K562 (cell line): ENCODE results near the gene NR2F2. TPM values are rescaled to one million over a fixed set of nuclear protein-coding genes. Genes with fewer than 3 reads are reported as not detected.

Source experiments
- BHLHE40 ChIP-seq: IDR thresholded peaks from 2 replicates; pipeline ENCODE4 v1.6.1; 2011; ENCODE audit warnings: low read length, improper control_type of control experiment
- BRD9 ChIP-seq: fragments of 450-650 bp; IDR thresholded peaks from 2 replicates; pipeline ENCODE4 v1.6.1; 2018; ENCODE audit warnings: low read depth; ENCODE audit not compliant: partially characterized antibody
- DNMT1 ChIP-seq: fragments of 450-650 bp; IDR thresholded peaks from 2 replicates; pipeline ENCODE4 v1.6.1; 2016; ENCODE audit warnings: antibody characterized with exemption, mild to moderate bottlenecking
- GABPA ChIP-seq: fragments of 200-800 bp; sonication (Bioruptor generic); conservative IDR thresholded peaks from 2 replicates; pipeline ENCODE4 v1.6.1; 2016; ENCODE audit warnings: low read depth, missing genetic modification characterization, missing compliant biosample characterization
- GTF2A2 ChIP-seq: IDR thresholded peaks from 2 replicates; pipeline ENCODE4 v1.6.1; 2016; ENCODE audit warnings: mild to moderate bottlenecking, missing genetic modification characterization, missing compliant biosample characterization
- KHSRP ChIP-seq: fragments of 450-650 bp; IDR thresholded peaks from 2 replicates; pipeline ENCODE4 v1.6.1; 2017
- TGIF2 ChIP-seq: sonication (generic); formaldehyde crosslinking; IDR thresholded peaks from 2 replicates; pipeline ENCODE4 v1.8.1; 2022; ENCODE audit warnings: mild to moderate bottlenecking, missing genetic modification reagents, moderate library complexity
- ZNF785 ChIP-seq: fragments of 250-450 bp; sonication (Bioruptor Pico); IDR thresholded peaks from 2 replicates; pipeline ENCODE4 v1.4.0; 2020; ENCODE audit warnings: mild to moderate bottlenecking
- polyA plus RNA-seq, 8 experiments: library from polyadenylated mRNA; depleted of rRNA in 4 of 8; stranded (reverse) in 5 of 8; unstranded in 3 of 8; fragments of >200 nt; fragmentation: Nextera tagmentation in 2 of 8; fragmentation: Illumina TruSeq in 1 of 8; extraction: Ambion mirVana in 2 of 8; extraction: Trizol in 1 of 8; gene quantifications; 2 replicates each; pipeline versions ENCODE4 v1.2.1 to v1.2.3, GENCODE V29; 2011 to 2014; ENCODE audit warnings: inconsistent platforms in 1 of 8, missing spikeins in 1 of 8
- total RNA-seq, 7 experiments: library from RNA; depleted of rRNA in 6 of 7; stranded (reverse); fragments of >200 nt in 6 of 7; fragmentation: Illumina TruSeq in 2 of 7; extraction: Trizol in 2 of 7; gene quantifications; 2 replicates each; pipeline versions ENCODE4 v1.2.1 to v1.2.3, GENCODE V29; 2011 to 2021; ENCODE audit warnings: low replicate concordance in 1 of 7
- TF ChIP-seq, protein P1 (sequence below), 3 experiments: IDR thresholded peaks in 2 of 3; conservative IDR thresholded peaks in 1 of 3; 2 replicates each; pipeline ENCODE4 v1.5.1; 2011 to 2012; ENCODE audit warnings: low read length in 3 of 3, mild to moderate bottlenecking in 3 of 3, control low read depth in 2 of 3, improper control_type of control experiment in 1 of 3, inconsistent platforms in 1 of 3, low read depth in 1 of 3, mixed read lengths in 1 of 3, moderate library complexity in 1 of 3; ENCODE audit not compliant: insufficient read depth in 2 of 3
- TF ChIP-seq, protein P2 (sequence below): fragments of 150-350 bp; IDR thresholded peaks from 2 replicates; pipeline ENCODE4 v1.6.1; 2014; ENCODE audit warnings: low read depth, mild to moderate bottlenecking, low read length, borderline replicate concordance
- TF ChIP-seq, protein P3 (sequence below): fragments of 250-450 bp; sonication (Bioruptor Pico); IDR thresholded peaks from 2 replicates; pipeline ENCODE4 v1.5.0; 2022; ENCODE audit warnings: mild to moderate bottlenecking
- TF ChIP-seq, protein P4 (sequence below): sonication (generic); formaldehyde crosslinking; IDR thresholded peaks from 2 replicates; pipeline ENCODE4 v1.8.1; 2023; ENCODE audit warnings: mild to moderate bottlenecking, missing genetic modification reagents, moderate library complexity
- TF ChIP-seq, protein P5 (sequence below): sonication (generic); formaldehyde crosslinking; IDR thresholded peaks from 2 replicates; pipeline ENCODE4 v1.8.1; 2023; ENCODE audit warnings: mild to moderate bottlenecking, missing genetic modification reagents
- TF ChIP-seq, protein P6 (sequence below): IDR thresholded peaks from 2 replicates; pipeline ENCODE4 v1.6.1; 2011; ENCODE audit not compliant: insufficient read length; ENCODE audit errors: extremely low read depth

Gene NR2F2
- total and polyA plus RNA-seq, 9 of the 15 experiments (the other 6 are each of a cell fraction or from before 2014, with no cell fraction given) = 6.0 to 51.8 (median 11.1) TPM

DNA sequence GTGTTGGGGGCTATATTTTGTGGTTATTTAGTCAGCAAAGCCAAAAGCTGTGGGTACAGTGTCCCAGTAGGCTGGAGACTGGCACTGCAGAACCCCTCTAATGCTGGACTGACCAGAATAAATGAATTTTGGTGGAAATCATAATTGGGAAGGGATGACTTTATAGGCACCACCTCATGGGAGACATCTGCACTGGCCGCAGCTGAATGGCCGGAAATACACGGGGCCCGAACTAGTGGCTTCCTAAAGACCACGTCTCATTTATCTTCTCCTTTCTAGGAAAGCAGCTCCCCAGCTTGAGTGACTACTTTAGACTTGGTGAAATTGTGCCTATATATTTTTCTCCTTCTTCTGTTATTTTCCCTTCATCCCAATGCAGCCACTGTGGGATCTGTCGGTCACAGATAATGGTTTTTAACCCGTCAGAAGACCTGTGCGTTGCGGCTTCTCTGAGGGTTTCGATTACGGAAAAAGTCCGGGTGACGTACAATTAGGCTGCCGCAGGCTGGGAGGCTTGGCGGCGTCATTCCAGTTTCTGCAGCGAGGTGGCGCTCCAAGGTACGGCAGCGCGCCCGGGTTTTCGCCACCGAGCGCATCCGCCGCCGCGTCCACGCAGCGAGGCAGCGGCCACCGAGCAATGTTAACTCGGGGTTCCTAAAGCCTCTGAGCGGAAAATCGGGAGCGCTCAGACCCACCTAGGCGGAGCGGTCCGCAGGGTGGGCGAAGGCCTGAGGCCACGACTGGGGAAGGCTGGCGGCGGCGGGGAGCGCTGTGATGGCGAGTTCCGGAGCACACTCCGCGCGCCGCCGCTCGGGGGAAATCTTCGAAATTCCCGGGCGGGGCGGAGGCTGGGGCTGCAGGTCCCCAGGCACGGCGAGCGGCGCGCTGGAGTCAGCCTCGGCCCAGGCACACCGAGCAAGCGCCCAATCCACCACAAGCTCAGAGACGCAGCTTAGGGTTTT is 26.3 kb downstream of the NR2F2 start (continued):
- TF ChIP-seq, protein P1, sequence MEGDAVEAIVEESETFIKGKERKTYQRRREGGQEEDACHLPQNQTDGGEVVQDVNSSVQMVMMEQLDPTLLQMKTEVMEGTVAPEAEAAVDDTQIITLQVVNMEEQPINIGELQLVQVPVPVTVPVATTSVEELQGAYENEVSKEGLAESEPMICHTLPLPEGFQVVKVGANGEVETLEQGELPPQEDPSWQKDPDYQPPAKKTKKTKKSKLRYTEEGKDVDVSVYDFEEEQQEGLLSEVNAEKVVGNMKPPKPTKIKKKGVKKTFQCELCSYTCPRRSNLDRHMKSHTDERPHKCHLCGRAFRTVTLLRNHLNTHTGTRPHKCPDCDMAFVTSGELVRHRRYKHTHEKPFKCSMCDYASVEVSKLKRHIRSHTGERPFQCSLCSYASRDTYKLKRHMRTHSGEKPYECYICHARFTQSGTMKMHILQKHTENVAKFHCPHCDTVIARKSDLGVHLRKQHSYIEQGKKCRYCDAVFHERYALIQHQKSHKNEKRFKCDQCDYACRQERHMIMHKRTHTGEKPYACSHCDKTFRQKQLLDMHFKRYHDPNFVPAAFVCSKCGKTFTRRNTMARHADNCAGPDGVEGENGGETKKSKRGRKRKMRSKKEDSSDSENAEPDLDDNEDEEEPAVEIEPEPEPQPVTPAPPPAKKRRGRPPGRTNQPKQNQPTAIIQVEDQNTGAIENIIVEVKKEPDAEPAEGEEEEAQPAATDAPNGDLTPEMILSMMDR (IDR thresholded peaks at IDR 0.05 in 2 of 3, conservative IDR thresholded peaks at IDR 0.05 in 1 of 3; ENCODE audit: insufficient read depth in 2 of 3, low read depth in 1 of 3, low read length in 3 of 3) = peak; percentile 91 to 97 (median 93)
- TF ChIP-seq BHLHE40 (peak; percentile 33; the same call in 1 of the 2 replicates), DNMT1 (no peak), KHSRP (peak; percentile 32; the same call in 1 of the 2 replicates), BRD9 (peak; percentile 62), TGIF2 (no peak), GTF2A2 (tag) (no peak), GABPA (tag) (peak; percentile 44), ZNF785 (CRISPR knock-in tag) (no peak)
- TF ChIP-seq, protein P2, sequence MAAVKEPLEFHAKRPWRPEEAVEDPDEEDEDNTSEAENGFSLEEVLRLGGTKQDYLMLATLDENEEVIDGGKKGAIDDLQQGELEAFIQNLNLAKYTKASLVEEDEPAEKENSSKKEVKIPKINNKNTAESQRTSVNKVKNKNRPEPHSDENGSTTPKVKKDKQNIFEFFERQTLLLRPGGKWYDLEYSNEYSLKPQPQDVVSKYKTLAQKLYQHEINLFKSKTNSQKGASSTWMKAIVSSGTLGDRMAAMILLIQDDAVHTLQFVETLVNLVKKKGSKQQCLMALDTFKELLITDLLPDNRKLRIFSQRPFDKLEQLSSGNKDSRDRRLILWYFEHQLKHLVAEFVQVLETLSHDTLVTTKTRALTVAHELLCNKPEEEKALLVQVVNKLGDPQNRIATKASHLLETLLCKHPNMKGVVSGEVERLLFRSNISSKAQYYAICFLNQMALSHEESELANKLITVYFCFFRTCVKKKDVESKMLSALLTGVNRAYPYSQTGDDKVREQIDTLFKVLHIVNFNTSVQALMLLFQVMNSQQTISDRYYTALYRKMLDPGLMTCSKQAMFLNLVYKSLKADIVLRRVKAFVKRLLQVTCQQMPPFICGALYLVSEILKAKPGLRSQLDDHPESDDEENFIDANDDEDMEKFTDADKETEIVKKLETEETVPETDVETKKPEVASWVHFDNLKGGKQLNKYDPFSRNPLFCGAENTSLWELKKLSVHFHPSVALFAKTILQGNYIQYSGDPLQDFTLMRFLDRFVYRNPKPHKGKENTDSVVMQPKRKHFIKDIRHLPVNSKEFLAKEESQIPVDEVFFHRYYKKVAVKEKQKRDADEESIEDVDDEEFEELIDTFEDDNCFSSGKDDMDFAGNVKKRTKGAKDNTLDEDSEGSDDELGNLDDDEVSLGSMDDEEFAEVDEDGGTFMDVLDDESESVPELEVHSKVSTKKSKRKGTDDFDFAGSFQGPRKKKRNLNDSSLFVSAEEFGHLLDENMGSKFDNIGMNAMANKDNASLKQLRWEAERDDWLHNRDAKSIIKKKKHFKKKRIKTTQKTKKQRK = no peak
- TF ChIP-seq, protein P3, sequence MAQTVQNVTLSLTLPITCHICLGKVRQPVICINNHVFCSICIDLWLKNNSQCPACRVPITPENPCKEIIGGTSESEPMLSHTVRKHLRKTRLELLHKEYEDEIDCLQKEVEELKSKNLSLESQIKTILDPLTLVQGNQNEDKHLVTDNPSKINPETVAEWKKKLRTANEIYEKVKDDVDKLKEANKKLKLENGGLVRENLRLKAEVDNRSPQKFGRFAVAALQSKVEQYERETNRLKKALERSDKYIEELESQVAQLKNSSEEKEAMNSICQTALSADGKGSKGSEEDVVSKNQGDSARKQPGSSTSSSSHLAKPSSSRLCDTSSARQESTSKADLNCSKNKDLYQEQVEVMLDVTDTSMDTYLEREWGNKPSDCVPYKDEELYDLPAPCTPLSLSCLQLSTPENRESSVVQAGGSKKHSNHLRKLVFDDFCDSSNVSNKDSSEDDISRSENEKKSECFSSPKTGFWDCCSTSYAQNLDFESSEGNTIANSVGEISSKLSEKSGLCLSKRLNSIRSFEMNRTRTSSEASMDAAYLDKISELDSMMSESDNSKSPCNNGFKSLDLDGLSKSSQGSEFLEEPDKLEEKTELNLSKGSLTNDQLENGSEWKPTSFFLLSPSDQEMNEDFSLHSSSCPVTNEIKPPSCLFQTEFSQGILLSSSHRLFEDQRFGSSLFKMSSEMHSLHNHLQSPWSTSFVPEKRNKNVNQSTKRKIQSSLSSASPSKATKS (CRISPR knock-in tag) = no peak
- TF ChIP-seq, protein P4, sequence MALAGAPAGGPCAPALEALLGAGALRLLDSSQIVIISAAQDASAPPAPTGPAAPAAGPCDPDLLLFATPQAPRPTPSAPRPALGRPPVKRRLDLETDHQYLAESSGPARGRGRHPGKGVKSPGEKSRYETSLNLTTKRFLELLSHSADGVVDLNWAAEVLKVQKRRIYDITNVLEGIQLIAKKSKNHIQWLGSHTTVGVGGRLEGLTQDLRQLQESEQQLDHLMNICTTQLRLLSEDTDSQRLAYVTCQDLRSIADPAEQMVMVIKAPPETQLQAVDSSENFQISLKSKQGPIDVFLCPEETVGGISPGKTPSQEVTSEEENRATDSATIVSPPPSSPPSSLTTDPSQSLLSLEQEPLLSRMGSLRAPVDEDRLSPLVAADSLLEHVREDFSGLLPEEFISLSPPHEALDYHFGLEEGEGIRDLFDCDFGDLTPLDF = no peak; the same call in none of the 2 replicates
- TF ChIP-seq, protein P5, sequence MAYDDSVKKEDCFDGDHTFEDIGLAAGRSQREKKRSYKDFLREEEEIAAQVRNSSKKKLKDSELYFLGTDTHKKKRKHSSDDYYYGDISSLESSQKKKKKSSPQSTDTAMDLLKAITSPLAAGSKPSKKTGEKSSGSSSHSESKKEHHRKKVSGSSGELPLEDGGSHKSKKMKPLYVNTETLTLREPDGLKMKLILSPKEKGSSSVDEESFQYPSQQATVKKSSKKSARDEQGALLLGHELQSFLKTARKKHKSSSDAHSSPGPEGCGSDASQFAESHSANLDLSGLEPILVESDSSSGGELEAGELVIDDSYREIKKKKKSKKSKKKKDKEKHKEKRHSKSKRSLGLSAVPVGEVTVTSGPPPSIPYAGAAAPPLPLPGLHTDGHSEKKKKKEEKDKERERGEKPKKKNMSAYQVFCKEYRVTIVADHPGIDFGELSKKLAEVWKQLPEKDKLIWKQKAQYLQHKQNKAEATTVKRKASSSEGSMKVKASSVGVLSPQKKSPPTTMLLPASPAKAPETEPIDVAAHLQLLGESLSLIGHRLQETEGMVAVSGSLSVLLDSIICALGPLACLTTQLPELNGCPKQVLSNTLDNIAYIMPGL (CRISPR knock-in tag) = peak; percentile 94
- TF ChIP-seq, protein P6, sequence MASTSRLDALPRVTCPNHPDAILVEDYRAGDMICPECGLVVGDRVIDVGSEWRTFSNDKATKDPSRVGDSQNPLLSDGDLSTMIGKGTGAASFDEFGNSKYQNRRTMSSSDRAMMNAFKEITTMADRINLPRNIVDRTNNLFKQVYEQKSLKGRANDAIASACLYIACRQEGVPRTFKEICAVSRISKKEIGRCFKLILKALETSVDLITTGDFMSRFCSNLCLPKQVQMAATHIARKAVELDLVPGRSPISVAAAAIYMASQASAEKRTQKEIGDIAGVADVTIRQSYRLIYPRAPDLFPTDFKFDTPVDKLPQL = no peak
